MM.1S (cell line): ENCODE measurements around the gene OR6K2.

Experiments
- CTCF ChIP-seq: fragments of 300-600 bp; sonication (generic); IDR thresholded peaks from 2 replicates; pipeline ENCODE4 v1.5.1; 2016; ENCODE audit warnings: antibody characterized with exemption, low read length, mixed read lengths
- EZH2phosphoT487 ChIP-seq: fragments of 300-600 bp; sonication (generic); IDR thresholded peaks from 2 replicates; pipeline ENCODE4 v1.6.1; 2018; ENCODE audit warnings: antibody characterized with exemption, low read length

DNA sequence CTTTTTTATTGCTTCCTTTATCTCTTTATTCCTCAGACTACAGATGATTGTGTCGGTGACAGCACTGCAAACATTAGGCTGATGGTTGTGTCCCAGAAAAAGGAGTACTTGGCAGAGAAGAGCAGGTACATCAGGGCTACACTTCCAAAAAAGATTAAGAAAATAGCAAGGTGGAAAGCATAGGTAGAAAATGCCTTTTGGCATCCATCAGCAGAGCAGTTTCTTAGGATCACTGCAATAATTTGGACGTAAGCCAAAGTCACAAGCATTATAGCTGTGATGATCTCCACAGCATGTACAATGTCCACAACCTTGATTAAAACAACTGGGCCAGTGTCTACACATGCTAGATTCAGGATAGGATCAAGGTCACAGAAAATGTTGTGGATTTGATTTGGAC is 5.9 kb downstream of the OR6K2 start:
- no peak for TF ChIP-seq CTCF
- no peak for TF ChIP-seq EZH2phosphoT487
